MM.1S (cell line): Measurements from ENCODE around the gene IL4.

ENCODE experiments used
- EZH2 ChIP-seq: fragments of 300-600 bp; sonication (generic); optimal IDR thresholded peaks from 2 replicates; pipeline ENCODE3; 2017; ENCODE audit warnings: low read depth, mild to moderate bottlenecking, antibody characterized with exemption, low read length, mixed read lengths
- EZH2phosphoT487 ChIP-seq: fragments of 300-600 bp; sonication (generic); IDR thresholded peaks from 2 replicates; pipeline ENCODE4 v1.6.1; 2018; ENCODE audit warnings: antibody characterized with exemption, low read length
- TF ChIP-seq, protein P1 (sequence below): fragments of 300-600 bp; sonication (generic); IDR thresholded peaks from 2 replicates; pipeline ENCODE4 v1.5.1; 2016; ENCODE audit warnings: antibody characterized with exemption, low read length, mixed read lengths

DNA sequence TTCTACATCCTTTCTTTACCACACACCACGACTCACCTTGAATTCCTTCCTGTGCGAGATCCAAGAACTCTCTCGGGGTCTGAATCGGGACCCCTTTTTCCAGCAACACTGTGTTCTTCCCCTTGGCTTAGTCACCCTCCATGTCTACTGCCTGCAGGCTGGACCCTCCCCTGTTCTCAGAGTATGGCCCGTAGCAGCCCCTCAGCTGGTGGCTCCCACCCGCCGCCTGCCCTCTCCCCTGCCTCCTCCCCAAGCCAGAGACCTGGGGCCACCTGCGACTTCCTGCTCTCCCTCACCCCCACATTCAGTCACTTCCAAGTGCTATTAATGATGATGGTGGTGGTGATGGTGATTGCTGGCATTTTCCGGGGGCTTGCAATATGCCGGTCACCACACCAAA, 6.5 kb upstream of the IL4 start:
- TF ChIP-seq, protein P1, sequence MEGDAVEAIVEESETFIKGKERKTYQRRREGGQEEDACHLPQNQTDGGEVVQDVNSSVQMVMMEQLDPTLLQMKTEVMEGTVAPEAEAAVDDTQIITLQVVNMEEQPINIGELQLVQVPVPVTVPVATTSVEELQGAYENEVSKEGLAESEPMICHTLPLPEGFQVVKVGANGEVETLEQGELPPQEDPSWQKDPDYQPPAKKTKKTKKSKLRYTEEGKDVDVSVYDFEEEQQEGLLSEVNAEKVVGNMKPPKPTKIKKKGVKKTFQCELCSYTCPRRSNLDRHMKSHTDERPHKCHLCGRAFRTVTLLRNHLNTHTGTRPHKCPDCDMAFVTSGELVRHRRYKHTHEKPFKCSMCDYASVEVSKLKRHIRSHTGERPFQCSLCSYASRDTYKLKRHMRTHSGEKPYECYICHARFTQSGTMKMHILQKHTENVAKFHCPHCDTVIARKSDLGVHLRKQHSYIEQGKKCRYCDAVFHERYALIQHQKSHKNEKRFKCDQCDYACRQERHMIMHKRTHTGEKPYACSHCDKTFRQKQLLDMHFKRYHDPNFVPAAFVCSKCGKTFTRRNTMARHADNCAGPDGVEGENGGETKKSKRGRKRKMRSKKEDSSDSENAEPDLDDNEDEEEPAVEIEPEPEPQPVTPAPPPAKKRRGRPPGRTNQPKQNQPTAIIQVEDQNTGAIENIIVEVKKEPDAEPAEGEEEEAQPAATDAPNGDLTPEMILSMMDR: no peak
- TF ChIP-seq EZH2 (no peak), EZH2phosphoT487 (no peak)
